GM19397 (cell line): Measurements from ENCODE around the gene WWOX.

Experiments
- ATAC-seq: cut with Tn5 transposase; IDR thresholded peaks from one replicate; pipeline ENCODE4 v1.9.1; 2021; ENCODE audit warnings: mild to moderate bottlenecking, moderate library complexity; ENCODE audit not compliant: unreplicated experiment

Gene WWOX

GRCh38 chr16:78552106-78552675 is 452.7 kb downstream of the WWOX start:
- no peak for ATAC-seq

DNA sequence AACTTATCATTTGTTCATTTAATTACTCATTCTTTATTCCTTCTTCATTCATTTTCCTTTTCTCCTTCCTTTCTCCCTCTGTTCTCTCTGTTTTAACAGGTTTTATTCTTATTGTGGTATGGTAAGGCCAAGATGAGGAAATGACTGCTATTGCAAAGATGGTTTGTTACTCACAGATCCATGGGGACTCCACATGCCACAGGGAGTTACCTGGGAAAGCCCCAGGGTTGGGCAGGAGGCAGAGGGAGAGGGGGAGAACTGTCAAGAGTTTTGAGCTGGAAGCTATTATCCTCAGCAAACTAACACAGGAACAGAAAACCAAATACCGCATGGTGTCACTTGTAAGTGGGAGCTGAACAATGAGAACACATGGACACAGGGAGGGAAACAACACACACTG is 453.3 kb downstream of the WWOX start:
- no peak for ATAC-seq

DNA sequence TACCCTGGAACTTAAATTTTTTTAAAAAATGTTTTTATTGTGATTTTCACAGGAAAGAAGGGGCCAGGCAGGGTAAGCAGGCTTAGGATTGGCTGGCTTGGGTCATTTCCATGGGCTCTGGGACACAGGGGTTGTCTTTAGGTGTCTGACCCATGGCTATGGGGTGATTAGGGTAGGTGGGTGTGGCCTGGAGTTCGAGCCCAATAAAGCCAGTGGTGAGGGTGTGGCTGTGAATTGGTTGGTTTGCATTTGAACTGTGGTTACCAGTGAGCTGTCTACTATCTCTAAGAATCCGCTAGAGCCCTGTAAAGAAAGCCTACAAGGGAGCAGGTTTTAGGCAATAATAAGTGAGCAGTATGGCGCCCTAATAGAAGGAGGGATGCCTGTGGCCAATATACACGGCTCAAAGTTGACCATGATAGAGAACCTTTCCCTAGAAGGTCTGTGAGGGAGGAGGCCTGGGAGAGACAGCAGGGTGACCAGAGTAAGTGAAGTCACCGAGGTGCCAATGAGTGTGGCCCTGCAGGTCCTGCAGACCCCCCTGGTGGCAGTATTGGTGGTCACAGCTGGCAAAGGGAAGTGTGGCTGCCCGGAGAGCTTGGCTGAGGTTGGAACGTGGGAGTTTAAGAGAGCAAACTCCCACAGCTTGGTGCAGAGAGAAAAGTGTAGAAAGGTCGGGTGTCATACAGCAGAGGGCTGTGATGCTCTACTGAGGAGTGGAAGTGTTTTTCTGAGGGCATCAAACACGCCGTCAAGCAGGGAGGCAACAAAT is 454.0 kb downstream of the WWOX start:
- ATAC-seq = no peak

GRCh38 chr16:78556421-78556820 is 457.0 kb downstream of the WWOX start:
- ATAC-seq = no peak

DNA sequence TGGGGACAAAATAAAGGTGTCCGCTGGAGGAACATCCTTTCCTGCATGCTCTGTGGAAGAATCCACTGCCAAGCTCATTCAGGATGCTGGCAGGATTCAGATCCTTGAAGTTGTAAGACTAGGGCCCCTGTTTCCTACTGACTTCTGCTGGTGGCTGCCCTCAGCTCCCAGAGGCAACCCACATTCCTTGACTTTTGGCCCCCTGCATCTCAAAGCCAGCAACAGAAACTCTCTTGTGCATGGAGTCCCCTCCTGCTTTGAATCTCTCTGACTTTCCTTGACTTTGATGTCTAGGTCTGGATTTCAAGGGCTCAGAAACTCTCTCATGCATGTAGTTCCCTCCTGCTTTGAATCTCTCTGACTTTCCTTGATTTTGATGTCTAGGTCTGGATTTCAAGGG is 461.5 kb downstream of the WWOX start:
- ATAC-seq = no peak

DNA sequence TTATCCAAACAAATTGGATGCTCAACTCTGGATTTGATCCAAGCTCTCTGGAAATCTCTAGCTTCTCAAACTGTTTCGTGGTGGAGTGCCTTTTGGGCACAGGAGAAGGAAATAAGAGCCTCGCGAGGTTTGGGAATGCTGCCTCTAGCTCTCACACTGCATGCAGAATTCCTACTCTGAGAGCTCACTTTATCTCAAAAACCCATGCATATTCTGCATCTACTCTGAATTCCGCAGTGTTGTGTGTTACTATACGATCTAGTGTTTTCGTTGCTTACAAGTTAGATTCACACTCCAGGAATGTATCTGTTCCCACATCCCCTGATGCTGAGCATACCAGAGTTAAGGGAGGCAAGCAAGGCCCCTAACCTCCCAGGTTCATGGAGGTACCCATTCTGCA is 462.7 kb downstream of the WWOX start:
- ATAC-seq = no peak

DNA sequence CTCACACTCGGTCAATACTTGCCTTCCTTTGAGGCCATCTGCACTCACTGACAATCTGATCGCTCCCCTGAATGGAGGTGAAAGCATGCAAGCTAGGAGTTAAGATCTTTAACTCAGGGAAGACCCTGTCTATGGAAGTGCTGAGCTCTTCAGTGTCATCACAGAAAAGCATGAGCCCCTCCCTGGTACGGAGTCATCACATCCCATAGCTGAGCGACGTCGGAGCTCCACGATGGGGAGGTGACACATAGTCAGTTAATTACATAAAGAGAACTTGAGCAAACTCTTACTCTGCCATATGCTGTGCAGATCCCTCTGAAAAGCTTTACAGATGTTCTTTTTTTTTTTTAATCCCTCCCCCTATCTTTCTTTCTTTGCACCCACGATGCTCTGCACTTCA is 463.2 kb downstream of the WWOX start:
- ATAC-seq = no peak

DNA sequence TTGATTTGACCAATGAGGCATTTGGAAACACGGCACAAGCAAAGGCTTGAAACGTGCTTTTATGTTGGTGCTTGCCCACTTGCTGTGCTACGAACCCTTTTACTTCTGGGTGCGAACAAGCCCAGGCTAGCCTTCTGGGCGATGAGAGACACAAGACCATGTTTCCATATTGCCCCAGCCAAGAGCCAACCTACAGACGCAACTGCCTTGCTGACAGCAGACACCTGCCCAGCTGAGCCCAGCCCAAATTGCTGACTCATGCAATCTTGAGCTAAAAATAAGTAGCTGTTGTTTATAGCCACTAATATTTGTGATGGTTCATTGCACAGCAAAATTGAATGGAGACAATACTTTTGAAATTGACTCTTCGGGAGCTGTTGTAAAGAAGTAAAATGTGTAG is 464.5 kb downstream of the WWOX start:
- no peak for ATAC-seq

DNA sequence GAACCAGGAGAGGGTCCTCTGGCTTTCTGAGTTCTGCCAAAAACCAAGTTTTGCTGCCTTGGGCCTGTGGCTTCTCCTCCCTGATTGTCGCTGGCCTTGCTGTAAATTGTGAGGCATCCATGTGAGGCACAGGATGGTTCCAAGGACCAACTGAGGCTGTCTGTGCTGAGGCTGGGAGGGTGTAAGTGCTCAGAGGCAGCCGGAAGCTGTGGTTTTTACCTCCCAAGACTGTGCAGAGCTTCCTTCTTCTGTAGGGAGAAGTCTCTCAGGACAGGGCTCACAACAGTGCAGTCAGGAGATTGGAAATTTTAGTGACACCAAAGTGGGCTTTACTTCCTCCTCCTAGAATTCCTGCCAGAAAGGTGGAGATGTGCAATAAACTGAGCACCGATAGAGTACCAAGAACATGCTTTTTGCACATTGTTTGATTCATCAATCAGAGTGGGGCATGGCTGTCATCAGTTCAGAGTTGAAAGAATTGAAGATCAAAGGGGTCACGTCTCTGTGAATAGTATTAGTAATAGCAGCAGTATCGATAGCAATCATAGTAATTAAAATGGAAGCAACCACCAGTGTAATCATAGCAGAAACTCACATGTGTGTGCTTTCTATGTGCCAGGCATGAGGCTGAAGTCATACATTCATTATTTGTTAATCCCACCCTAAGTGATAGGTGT is 467.1 kb downstream of the WWOX start:
- no peak for ATAC-seq

GRCh38 chr16:78570399-78571141 is 471.1 kb downstream of the WWOX start:
- ATAC-seq = no peak

GRCh38 chr16:78571434-78571833 is 472.0 kb downstream of the WWOX start:
- no peak for ATAC-seq

- ATAC-seq = no peak
Measured at GRCh38 chr16:78571898-78572358, 472.5 kb downstream of the WWOX start.

GRCh38 chr16:78574571-78574970 is 475.1 kb downstream of the WWOX start:
- ATAC-seq = peak; percentile 77

DNA sequence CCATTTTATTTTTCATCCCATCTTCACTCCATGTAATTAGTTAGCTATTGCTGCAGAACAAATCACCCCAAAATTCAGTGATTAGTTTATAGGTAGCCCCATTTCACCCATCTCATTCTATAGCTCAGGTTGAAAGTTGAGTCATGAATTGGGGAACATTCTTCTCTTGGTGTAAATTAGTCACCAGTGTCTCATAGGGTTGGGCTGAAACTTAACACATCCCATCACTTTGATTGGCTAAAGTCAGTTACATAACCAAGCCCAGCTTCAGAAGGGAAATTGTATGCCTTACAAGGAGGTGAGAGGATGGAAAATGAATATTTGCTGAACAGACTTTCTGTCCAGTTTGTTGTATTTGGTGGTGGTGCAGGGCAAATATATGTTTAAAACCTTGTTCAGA is 477.5 kb downstream of the WWOX start:
- no peak for ATAC-seq

DNA sequence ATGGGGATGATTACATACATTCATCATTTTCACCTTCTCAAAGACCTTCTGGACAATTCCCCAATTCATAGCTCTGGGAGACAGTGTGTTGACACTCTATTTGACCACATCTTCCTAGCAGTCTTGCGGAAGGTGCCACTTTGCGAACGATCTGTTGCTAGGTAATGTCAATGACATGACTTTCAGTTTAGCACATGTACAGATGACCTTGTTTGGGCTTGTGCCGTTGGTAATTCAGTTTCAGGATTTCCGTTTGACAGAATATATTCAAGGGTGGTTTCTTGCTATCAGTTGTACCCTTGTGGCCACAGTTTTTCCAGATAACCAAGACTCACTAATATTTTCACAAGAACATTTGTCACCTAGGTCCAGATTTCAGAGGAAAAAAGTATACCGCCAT is 478.2 kb downstream of the WWOX start:
- no peak for ATAC-seq

DNA sequence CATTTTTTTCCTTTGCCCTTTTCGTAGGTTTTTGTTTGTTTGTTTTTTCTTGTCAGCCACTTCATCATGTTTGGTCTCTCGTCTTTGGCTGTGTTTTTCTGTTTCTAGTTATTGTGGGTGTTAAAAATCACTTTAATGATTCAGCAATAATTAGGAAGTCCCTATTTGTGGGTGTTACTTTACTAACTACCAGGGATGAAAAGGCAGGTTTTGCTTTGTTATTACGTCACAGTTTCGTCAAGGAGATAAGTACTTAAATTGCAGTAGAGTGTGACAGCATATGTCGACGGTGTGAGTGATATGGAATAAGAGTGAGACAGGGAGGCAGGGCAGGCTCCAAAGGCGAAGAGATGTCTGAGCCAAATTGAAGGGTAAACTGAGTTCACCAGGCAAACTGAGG is 479.6 kb downstream of the WWOX start:
- no peak for ATAC-seq

DNA sequence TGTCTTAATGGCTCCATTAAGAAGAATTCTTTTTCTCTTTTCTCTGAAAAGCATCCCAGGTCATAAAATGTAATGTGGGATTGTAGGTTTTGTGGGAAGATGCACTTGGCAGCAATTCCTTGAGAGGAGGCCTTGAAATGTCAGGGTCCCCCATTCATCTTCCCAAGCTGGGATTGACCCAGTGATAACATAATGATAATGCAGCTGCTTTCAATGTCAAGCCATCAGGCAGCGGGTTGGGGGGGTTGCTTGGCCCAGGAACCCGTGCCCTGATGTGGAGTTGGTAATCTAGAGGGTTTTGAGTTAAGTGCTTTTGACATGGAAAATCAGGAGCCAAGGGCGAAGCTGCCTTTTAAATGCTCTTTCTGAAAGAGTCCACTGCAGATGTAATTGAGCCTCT is 484.0 kb downstream of the WWOX start:
- ATAC-seq = no peak

- no peak for ATAC-seq
Measured at GRCh38 chr16:78584213-78584860, 484.9 kb downstream of the WWOX start.

- ATAC-seq = no peak
Measured at GRCh38 chr16:78584991-78585390, 485.5 kb downstream of the WWOX start.

DNA sequence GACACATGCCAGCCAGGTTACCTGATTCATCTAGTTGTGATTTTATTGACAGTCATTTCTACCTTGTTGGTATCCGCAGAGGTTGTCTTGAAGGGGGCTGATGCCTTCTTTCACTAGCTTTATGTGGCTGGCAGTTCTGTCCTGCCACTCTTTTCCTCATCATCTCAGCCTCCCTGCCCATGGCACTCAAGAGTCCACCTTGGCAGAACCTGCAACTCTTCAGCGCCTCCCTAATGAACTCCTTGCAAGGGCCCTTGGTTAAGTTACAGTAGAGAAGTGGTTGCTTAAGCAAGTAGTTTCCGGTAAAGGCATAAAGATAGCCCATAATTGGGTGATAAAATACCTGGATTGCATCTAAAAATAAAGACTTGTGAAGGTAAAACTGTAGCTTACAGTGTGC is 489.9 kb downstream of the WWOX start:
- no peak for ATAC-seq

- ATAC-seq = no peak
Measured at GRCh38 chr16:78591682-78592103, 492.2 kb downstream of the WWOX start.
